A549 (cell line): ENCODE measurements around the gene EPOP. TPM values are rescaled to one million over a fixed set of nuclear protein-coding genes. Genes with fewer than 3 reads are reported as not detected.

Experiments used
- ATAC-seq, 2 experiments: fragments of 200-7000 bp in 1 of 2; fragments of >200 bp in 1 of 2; cut with Nextera tagmentation in 1 of 2; cut with Tn5 transposase in 1 of 2; 3 replicates each; pipeline versions ENCODE4 v1.8.0 to v1.9.1; 2018 to 2020; ENCODE audit warnings: mild to moderate bottlenecking in 1 of 2, moderate library complexity in 1 of 2
- CTCF ChIA-PET: fragments of 300-600 bp; sonication (Branson Sonifier 250); formaldehyde crosslinking; extraction: SDS; loops from one replicate; lab custom pipeline; 2021; ENCODE audit warnings: antibody characterized with exemption, inconsistent platforms; lab: Yijun Ruan, JAX
- POLR2A ChIA-PET: fragments of 350-600 bp; formaldehyde crosslinking; extraction: SDS; loops from one replicate; lab custom pipeline; 2021; ENCODE audit warnings: antibody characterized with exemption, inconsistent platforms; lab: Yijun Ruan, JAX
- DNase-seq, 2 experiments: peaks; one replicate each; pipeline versions ENCODE4 v3.0.0 to v3.0.0-alpha.2; 2011 to 2016; ENCODE audit warnings: low read depth in 1 of 2, low spot score in 1 of 2
- FAIRE-seq: peaks from 2 replicates; lab custom pipeline; 2011; peaks lifted over from hg19 to GRCh38; lab: Jason Lieb, UNC
- H3K27ac ChIP-seq, 2 experiments: fragments of >200 bp; sonication (Bioruptor Twin); formaldehyde crosslinking; 3 replicates each; pipeline ENCODE4 v1.5.1; 2016 to 2017
- H3K4me1 ChIP-seq: fragments of >200 bp; sonication (Bioruptor Twin); formaldehyde crosslinking; 3 replicates; pipeline ENCODE4 v1.6.1; 2016
- H3K4me2 ChIP-seq: fragments of >200 bp; sonication (Bioruptor Twin); formaldehyde crosslinking; 3 replicates; pipeline ENCODE4 v1.6.1; 2016
- H3K4me3 ChIP-seq: fragments of >200 bp; sonication (Bioruptor Twin); formaldehyde crosslinking; 3 replicates; pipeline ENCODE4 v1.5.1; 2016
- H3K9me3 ChIP-seq: fragments of >200 bp; sonication (Bioruptor Twin); formaldehyde crosslinking; 3 replicates; pipeline ENCODE4 v1.6.1; 2016
- ATOH8 ChIP-seq: fragments of 250-450 bp; sonication (Bioruptor Pico); IDR thresholded peaks from 2 replicates; pipeline ENCODE4 v1.5.0; 2020; ENCODE audit warnings: low read depth, mild to moderate bottlenecking, moderate library complexity
- BHLHE40 ChIP-seq: IDR thresholded peaks from 2 replicates; pipeline ENCODE4 v1.6.1; 2012; ENCODE audit warnings: low read depth, low read length, inconsistent platforms
- CBX2 ChIP-seq: fragments of 200-600 bp; sonication (generic); IDR thresholded peaks from 2 replicates; pipeline ENCODE4 v1.6.1; 2016; ENCODE audit warnings: low read depth, mild to moderate bottlenecking, borderline replicate concordance
- CEBPB ChIP-seq, 2 experiments: fragments of >200 bp in 1 of 2; sonication (Bioruptor Twin) in 1 of 2; formaldehyde crosslinking in 1 of 2; IDR thresholded peaks; 2 replicates each; pipeline ENCODE4 v1.6.1; 2012 to 2016
- CHD4 ChIP-seq: fragments of 200-600 bp; sonication (generic); IDR thresholded peaks from 2 replicates; pipeline ENCODE4 v1.6.1; 2016; ENCODE audit warnings: antibody characterized with exemption, mild to moderate bottlenecking, borderline replicate concordance
- EHMT2 ChIP-seq: fragments of 200-600 bp; sonication (generic); IDR thresholded peaks from 2 replicates; pipeline ENCODE4 v1.6.1; 2016; ENCODE audit warnings: antibody characterized with exemption, low read depth, mild to moderate bottlenecking, moderate library complexity
- ELK1 ChIP-seq: fragments of 150-350 bp; IDR thresholded peaks from 2 replicates; pipeline ENCODE4 v1.6.1; 2014; ENCODE audit warnings: low read depth, mild to moderate bottlenecking, low read length
- ESRRA ChIP-seq: fragments of 150-350 bp; IDR thresholded peaks from 2 replicates; pipeline ENCODE4 v1.6.1; 2014; ENCODE audit warnings: mild to moderate bottlenecking, low read length, borderline replicate concordance
- FOSL2 ChIP-seq, 2 experiments: fragments of 450-650 bp in 1 of 2; fragments of >200 bp in 1 of 2; sonication (Bioruptor Twin) in 1 of 2; formaldehyde crosslinking; IDR thresholded peaks; 2 replicates each; pipeline versions ENCODE4 v1.5.0 to v1.6.1; 2016 to 2020; ENCODE audit warnings: mild to moderate bottlenecking in 1 of 2, moderate library complexity in 1 of 2
- HEYL ChIP-seq: fragments of 250-450 bp; sonication (Bioruptor Pico); IDR thresholded peaks from 2 replicates; pipeline ENCODE4 v1.8.0; 2021; ENCODE audit warnings: mild to moderate bottlenecking, moderate library complexity
- HOXA7 ChIP-seq: fragments of 250-450 bp; sonication (Bioruptor Pico); IDR thresholded peaks from 2 replicates; pipeline ENCODE4 v1.5.0; 2020; ENCODE audit warnings: mild to moderate bottlenecking, moderate library complexity
- HOXB13 ChIP-seq: fragments of 250-450 bp; sonication (Bioruptor Pico); IDR thresholded peaks from 2 replicates; pipeline ENCODE4 v1.5.0; 2020; ENCODE audit warnings: low read depth, mild to moderate bottlenecking, moderate library complexity
- HOXB5 ChIP-seq: fragments of 250-450 bp; sonication (Bioruptor Pico); IDR thresholded peaks from 2 replicates; pipeline ENCODE4 v1.5.0; 2020; ENCODE audit warnings: mild to moderate bottlenecking, moderate library complexity
- JUN ChIP-seq, 2 experiments: fragments of >200 bp; sonication (Bioruptor Twin); formaldehyde crosslinking; IDR thresholded peaks; 2 replicates in 1 of 2; 3 replicates in 1 of 2; pipeline ENCODE4 v1.6.1; 2016 to 2017
- MAZ ChIP-seq: fragments of 150-350 bp; IDR thresholded peaks from 2 replicates; pipeline ENCODE4 v1.6.1; 2014; ENCODE audit warnings: antibody characterized with exemption, low read depth, low read length, borderline replicate concordance
- MYC ChIP-seq: IDR thresholded peaks from 2 replicates; pipeline ENCODE4 v1.6.1; 2012; ENCODE audit warnings: mild to moderate bottlenecking, inconsistent platforms, low read length, improper control_type of control experiment, borderline replicate concordance
- NFE2L2 ChIP-seq: fragments of 150-350 bp; conservative IDR thresholded peaks from 2 replicates; pipeline ENCODE4 v1.6.1; 2014; ENCODE audit warnings: low read length
- NPAS2 ChIP-seq: fragments of 250-450 bp; sonication (Bioruptor Pico); IDR thresholded peaks from 2 replicates; pipeline ENCODE4 v1.8.0; 2022; ENCODE audit warnings: mild to moderate bottlenecking, moderate library complexity, borderline replicate concordance
- POLR2AphosphoS2 ChIP-seq: conservative IDR thresholded peaks from 2 replicates; pipeline ENCODE4 v1.6.1; 2012; ENCODE audit warnings: low read length, improper control_type of control experiment, inconsistent platforms
- RARB ChIP-seq: fragments of 250-450 bp; sonication (Bioruptor Pico); IDR thresholded peaks from 2 replicates; pipeline ENCODE4 v1.8.0; 2021; ENCODE audit warnings: mild to moderate bottlenecking, moderate library complexity
- REST ChIP-seq: fragments of 200-600 bp; sonication (generic); IDR thresholded peaks from 2 replicates; pipeline ENCODE4 v1.6.1; 2016; ENCODE audit warnings: antibody characterized with exemption, mild to moderate bottlenecking, moderate library complexity
- SREBF2 ChIP-seq: fragments of 450-650 bp; IDR thresholded peaks from 2 replicates; pipeline ENCODE4 v1.6.1; 2014; ENCODE audit warnings: mild to moderate bottlenecking, moderate library complexity
- TP53 ChIP-seq: fragments of 250-450 bp; sonication (Bioruptor Pico); IDR thresholded peaks from 2 replicates; pipeline ENCODE4 v1.5.0; 2021; ENCODE audit warnings: mild to moderate bottlenecking, moderate library complexity
- ZNF302 ChIP-seq: fragments of 250-450 bp; sonication (Bioruptor Pico); IDR thresholded peaks from 2 replicates; pipeline ENCODE4 v1.9.0; 2021; ENCODE audit warnings: inconsistent platforms, mild to moderate bottlenecking, moderate library complexity
- WGBS: methylation state at CpG from one replicate; pipeline ENCODE4 v1.1.6; 2017; ENCODE audit errors: missing lambda C conversion rate; 5-methylcytosine and 5-hydroxymethylcytosine counted together
- polyA plus RNA-seq, 4 experiments: library from polyadenylated mRNA; depleted of rRNA in 3 of 4; stranded (reverse); fragments of >200 nt; fragmentation: RNase III in 1 of 4; extraction: RNeasy Plus Mini Kit Qiagen cat#74134 plus additional on column Dnase treatment in 1 of 4; gene quantifications; 2 replicates in 3 of 4; 3 replicates in 1 of 4; pipeline ENCODE4 v1.2.3, GENCODE V29; 2011 to 2017

EPOP gene
- polyA plus RNA-seq, 2 of the 4 experiments (the other 2 are of a cell fraction): 5.1 to 12.1 TPM

- TF ChIP-seq REST (no peak), ESRRA (no peak), JUN (IDR thresholded peaks at IDR 0.05) (no peak), MAZ (no peak), MYC (no peak), CEBPB (IDR thresholded peaks at IDR 0.05) (no peak), POLR2AphosphoS2 (no peak)
Measured at GRCh38 chr17:38685491-38685890, 10.7 kb upstream of the EPOP start (continued).

GRCh38 chr17:38681096-38681495 lies 6.3 kb upstream of the EPOP start:
- H3K9me3 ChIP-seq: no peaks in the 10 kb centered on the region
- H3K4me3 ChIP-seq: no peak overlapping the region
- H3K4me2 ChIP-seq: no peak overlapping the region
- CTCF ChIA-PET: interaction anchor here (0.6 to 12.7 kb wide), 8 partner anchors 8 to 751 kb away, joined by 3 to 143 read pairs (median 4); no protein-coding TSS in a partner anchor
- no peak for TF ChIP-seq CBX2
- TF ChIP-seq NPAS2 (CRISPR knock-in tag): no peak
- TF ChIP-seq RARB (CRISPR knock-in tag): no peak
- TF ChIP-seq TP53 (CRISPR knock-in tag): no peak
- no peak for TF ChIP-seq ATOH8 (CRISPR knock-in tag)
- TF ChIP-seq ZNF302 (CRISPR knock-in tag): no peak
- TF ChIP-seq ELK1: no peak
- WGBS: 77% methylated on average over 3 of the region's 3 CpGs
- no peak for DNase-seq
- no peak for FAIRE-seq
- peaks cover 9% of the 10 kb centered on the region for H3K4me1 ChIP-seq
- no peak overlapping the region for H3K27ac ChIP-seq
- POLR2A ChIA-PET: interaction anchor here (0.7 kb wide), 1 partner anchor 220 kb away, joined by 3 read pairs; no protein-coding TSS in a partner anchor
- ATAC-seq: no peak

- Histone ChIP-seq H3K4me2 (no peak overlapping the region), H3K9me3 (no peaks in the 10 kb centered on the region), H3K4me1 (peaks cover 23% of the 10 kb centered on the region), H3K4me3 (no peak overlapping the region), H3K27ac (no peak overlapping the region)
- TF ChIP-seq HOXA7 (CRISPR knock-in tag) (no peak), HOXB5 (no peak), ESRRA (no peak), NFE2L2 (no peak), CBX2 (no peak), BHLHE40 (no peak), ATOH8 (CRISPR knock-in tag) (no peak), FOSL2 (IDR thresholded peaks at IDR 0.05) (no peak), FOSL2 (CRISPR knock-in tag; IDR thresholded peaks at IDR 0.05) (no peak), HOXB13 (CRISPR knock-in tag) (no peak), MYC (no peak), SREBF2 (no peak), HEYL (no peak), EHMT2 (no peak), CHD4 (no peak), REST (no peak)
- POLR2A ChIA-PET: interaction anchor here (0.6 to 1.5 kb wide), 2 partner anchors 22 to 71 kb away, joined by 3 to 5 read pairs; no protein-coding TSS in a partner anchor
- FAIRE-seq (no peak), DNase-seq (no peak), ATAC-seq (no peak)
- WGBS: 80% methylated on average over 6 of the region's 6 CpGs
- CTCF ChIA-PET: interaction anchor here (0.5 to 12.7 kb wide), 20 partner anchors 8 to 745 kb away, joined by 3 to 143 read pairs (median 8); partner anchors contain the start of genes CISD3 and MLLT6
Measured at GRCh38 chr17:38677819-38678218, 3.1 kb upstream of the EPOP start.
